GM10248 (cell line): ENCODE measurements around the gene DACT3.

Experiments
- CTCF ChIA-PET: fragments of 300-600 bp; sonication (Branson Sonifier 250); formaldehyde crosslinking; extraction: SDS; loops from one replicate; lab custom pipeline; 2021; ENCODE audit warnings: antibody characterized with exemption; lab: Yijun Ruan, JAX
- POLR2A ChIA-PET: fragments of 350-650 bp; sonication (Branson Sonifier 250); formaldehyde crosslinking; extraction: SDS; loops from one replicate; lab custom pipeline; 2020; ENCODE audit warnings: antibody characterized with exemption; lab: Yijun Ruan, JAX
- DNase-seq: peaks from one replicate; pipeline ENCODE4 v3.0.0; 2012; ENCODE audit errors: extremely low spot score
- TF ChIP-seq, protein P1 (sequence below): IDR thresholded peaks from 2 replicates; pipeline ENCODE4 v1.5.1; 2012; ENCODE audit warnings: mild to moderate bottlenecking, low read depth; ENCODE audit errors: extremely low read depth, missing control alignments, control extremely low read depth

The DACT3 gene, protein sequence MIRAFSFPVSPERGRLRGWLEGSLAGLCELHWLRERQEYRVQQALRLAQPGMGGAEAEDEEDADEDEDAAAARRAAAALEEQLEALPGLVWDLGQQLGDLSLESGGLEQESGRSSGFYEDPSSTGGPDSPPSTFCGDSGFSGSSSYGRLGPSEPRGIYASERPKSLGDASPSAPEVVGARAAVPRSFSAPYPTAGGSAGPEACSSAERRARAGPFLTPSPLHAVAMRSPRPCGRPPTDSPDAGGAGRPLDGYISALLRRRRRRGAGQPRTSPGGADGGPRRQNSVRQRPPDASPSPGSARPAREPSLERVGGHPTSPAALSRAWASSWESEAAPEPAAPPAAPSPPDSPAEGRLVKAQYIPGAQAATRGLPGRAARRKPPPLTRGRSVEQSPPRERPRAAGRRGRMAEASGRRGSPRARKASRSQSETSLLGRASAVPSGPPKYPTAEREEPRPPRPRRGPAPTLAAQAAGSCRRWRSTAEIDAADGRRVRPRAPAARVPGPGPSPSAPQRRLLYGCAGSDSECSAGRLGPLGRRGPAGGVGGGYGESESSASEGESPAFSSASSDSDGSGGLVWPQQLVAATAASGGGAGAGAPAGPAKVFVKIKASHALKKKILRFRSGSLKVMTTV

DNA sequence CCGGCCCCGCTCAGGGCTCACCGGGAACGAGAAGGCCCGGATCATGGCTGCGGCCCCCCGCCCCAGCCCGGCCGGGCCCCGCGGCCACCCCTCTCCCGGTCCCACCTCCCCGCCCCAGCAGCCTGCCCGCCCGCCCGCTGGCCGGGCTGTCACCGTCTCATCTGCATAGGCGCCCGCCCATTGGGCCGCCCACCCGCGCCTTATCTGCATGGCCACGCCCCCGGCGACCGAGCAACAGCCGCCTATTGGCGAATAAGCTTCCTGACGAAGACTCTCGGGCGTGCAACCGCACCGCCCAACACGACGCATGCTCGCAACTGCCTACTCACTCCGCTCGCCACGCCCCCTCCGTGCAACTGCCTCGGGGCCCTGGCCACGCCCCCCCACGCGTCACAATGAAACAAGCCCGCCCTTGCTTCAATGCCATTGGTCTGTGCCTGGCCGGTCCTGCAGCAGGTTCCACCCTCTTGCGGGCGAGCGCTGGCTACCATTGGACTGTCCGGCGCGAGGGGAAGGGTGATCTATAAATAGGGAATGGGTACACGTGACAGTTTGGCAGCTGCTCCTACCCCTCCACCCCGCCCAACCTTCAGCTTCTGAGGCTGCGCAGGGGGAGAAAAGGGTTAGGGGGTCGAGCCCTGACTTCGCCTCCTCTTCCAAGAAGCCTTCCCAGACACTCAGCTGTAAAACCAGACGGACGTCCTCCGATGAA, at the start of gene DACT3:
TSS of gene DACT3 (minus strand) at position 163 of the 712 bp plus-strand sequence. CDS start at position 45, 118 bp downstream.
- peak; percentile 99 for DNase-seq
- ChIA-PET POLR2A (interaction anchor here (0.5 to 1.0 kb wide), 6 partner anchors 25 to 1336 kb away, joined by 3 read pairs; partner anchors contain the start of genes GNG8 and SLC1A5), CTCF (interaction anchor here (0.7 to 7.9 kb wide), 29 partner anchors 9 to 147 kb away, joined by 3 to 287 read pairs (median 6); partner anchors contain the start of genes CALM3 and PTGIR)
- TF ChIP-seq, protein P1, sequence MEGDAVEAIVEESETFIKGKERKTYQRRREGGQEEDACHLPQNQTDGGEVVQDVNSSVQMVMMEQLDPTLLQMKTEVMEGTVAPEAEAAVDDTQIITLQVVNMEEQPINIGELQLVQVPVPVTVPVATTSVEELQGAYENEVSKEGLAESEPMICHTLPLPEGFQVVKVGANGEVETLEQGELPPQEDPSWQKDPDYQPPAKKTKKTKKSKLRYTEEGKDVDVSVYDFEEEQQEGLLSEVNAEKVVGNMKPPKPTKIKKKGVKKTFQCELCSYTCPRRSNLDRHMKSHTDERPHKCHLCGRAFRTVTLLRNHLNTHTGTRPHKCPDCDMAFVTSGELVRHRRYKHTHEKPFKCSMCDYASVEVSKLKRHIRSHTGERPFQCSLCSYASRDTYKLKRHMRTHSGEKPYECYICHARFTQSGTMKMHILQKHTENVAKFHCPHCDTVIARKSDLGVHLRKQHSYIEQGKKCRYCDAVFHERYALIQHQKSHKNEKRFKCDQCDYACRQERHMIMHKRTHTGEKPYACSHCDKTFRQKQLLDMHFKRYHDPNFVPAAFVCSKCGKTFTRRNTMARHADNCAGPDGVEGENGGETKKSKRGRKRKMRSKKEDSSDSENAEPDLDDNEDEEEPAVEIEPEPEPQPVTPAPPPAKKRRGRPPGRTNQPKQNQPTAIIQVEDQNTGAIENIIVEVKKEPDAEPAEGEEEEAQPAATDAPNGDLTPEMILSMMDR = no peak

DNA sequence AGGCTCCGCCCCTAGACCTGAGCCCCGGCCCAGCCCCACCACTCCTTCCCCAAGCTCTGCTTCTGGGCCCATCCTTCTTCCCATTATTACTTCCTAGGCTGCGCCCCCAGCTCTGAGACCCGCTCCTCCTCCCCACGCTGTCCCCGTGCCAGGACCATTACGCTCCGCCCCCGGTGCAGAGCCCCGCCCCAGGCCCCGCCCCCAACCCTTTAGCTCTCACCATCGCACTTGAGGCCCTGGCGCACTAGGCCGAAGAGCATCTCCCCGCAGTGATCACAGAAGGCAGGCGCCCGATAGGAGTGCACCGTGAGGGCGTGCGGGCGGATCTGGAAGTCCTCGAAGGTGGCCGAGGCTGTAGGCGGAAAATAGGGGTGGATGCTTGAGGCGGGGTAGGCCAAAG, 49.7 kb upstream of the DACT3 start:
- TF ChIP-seq, protein P1 = no peak
- POLR2A ChIA-PET = no interaction called here
- no peak for DNase-seq
- CTCF ChIA-PET = interaction anchor here (2.0 to 3.1 kb wide), 2 partner anchors 18 to 130 kb away, joined by 6 to 13 read pairs; no protein-coding TSS in a partner anchor

DNA sequence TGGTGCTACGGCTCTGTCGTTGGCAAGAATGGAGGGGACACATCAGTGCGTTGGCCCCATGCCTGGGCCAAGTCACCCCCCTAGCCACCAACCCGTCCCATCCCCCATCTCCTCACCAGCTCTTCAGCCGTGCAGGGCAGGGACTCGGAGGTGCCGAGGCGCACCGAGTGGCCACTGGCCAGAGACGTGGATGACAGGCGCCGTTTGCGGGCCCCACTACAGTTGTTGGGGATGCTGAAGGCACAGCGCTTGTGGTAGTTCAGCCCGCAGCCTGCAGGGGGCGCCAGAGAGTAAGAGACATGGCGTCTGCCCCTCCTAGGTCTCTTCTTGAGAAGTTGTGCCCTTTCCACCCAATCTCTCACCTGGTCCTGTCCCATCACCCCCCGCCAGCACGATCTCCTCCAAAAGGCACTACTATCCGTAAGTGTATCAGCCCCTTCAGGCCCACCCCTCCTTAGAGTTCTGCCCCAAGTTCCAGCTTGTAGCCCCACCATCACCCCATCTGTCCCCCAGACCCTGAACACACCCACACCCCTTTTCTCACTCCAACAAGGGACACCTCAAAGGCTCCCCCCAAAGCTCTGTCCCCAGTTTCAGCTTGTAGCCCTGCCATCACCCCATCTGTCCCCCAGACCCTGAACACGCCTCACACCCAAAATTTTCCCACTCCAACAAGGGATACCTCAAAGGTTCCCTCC, 43.5 kb upstream of the DACT3 start:
- ChIA-PET CTCF (interaction anchor here (0.7 to 5.9 kb wide), 32 partner anchors 9 to 313 kb away, joined by 3 to 66 read pairs (median 4); partner anchors contain the start of genes CALM3 and DACT3), POLR2A (interaction anchor here (0.5 to 1.2 kb wide), 3 partner anchors 10 to 80 kb away, joined by 3 to 6 read pairs (median 4); no protein-coding TSS in a partner anchor)
- DNase-seq = peak; percentile 92

DNA sequence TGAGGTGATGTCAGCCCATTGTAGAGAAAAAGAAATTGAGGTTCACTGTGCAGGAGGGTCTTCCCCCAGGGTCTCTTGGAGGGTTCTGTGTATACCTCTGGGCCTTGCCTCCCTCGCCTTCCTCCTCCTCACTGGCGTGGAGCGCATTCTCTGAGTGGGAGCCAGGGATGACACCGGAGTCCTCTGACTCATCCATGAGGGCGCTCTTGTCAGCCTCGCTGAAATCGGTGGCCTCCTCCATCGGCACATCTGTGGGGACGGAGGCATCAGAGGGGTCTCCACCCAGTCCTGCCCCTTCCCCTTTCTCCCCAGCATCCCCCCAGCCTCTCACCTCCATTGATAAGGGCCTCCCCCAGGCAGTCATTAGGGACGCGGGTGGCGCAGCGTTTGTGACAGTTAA, 39.7 kb upstream of the DACT3 start:
- TF ChIP-seq, protein P1 = no peak
- DNase-seq = no peak
- CTCF ChIA-PET = no interaction called here
- POLR2A ChIA-PET = no interaction called here

More for the DNA sequence above, 43.5 kb upstream of the DACT3 start:
- TF ChIP-seq, protein P1 = peak; percentile 90

DNA sequence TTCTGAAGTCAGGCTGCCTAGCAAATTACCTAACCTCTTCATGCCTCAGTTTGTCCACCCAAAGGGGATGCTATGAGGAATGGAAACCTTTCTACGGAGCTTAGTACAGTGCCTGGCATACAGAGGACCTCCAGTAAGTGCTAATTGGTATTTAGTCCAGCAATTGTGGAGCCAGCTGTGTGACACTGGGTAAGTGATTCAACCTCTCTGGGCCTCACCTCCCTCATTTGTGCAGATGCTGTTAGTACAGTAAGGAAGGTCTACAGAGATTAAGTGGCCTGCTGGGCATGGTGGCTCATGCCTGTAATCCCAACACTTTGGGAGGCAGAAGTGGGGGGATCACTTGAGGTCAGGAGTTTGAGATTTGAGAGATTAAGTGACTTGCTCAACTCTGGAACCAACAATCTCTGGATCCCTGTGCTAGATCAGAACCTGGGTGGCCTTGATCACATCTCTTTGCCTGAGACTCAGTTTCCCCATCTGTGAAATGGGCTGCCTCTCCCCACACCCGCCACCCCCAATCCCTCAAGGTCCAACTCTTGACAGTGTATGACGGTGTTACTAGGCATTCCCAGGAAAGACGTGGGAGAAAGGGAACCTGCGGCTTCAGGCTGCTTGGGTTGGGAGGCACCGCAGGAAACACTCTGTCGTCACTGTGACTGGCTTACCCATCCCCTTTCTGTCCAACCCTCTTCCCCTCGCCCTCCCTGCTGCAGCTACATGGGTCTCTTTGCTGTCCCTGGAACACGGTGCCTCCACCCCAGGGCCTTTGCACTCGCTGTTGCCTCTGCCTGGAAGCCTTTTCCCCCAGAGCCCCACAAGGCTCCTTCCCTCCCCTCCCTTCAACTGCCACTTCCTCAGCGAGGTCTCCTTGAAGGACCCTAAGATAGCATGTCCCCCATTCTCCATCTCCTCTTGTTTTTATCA, 37.7 kb upstream of the DACT3 start:
- no peak for DNase-seq
- ChIA-PET POLR2A (no interaction called here), CTCF (no interaction called here)
- TF ChIP-seq, protein P1 = no peak
